NOMO-1 treated with dmso at 0.1 percent for 144 hours (cell line): ENCODE results near the gene BNIP5.

ENCODE experiments used
- DNase-seq: peaks from one replicate; lab custom pipeline; 2025; ENCODE audit not compliant: unreplicated experiment; lab: John Stamatoyannopoulos, UW

The BNIP5 gene

DNA sequence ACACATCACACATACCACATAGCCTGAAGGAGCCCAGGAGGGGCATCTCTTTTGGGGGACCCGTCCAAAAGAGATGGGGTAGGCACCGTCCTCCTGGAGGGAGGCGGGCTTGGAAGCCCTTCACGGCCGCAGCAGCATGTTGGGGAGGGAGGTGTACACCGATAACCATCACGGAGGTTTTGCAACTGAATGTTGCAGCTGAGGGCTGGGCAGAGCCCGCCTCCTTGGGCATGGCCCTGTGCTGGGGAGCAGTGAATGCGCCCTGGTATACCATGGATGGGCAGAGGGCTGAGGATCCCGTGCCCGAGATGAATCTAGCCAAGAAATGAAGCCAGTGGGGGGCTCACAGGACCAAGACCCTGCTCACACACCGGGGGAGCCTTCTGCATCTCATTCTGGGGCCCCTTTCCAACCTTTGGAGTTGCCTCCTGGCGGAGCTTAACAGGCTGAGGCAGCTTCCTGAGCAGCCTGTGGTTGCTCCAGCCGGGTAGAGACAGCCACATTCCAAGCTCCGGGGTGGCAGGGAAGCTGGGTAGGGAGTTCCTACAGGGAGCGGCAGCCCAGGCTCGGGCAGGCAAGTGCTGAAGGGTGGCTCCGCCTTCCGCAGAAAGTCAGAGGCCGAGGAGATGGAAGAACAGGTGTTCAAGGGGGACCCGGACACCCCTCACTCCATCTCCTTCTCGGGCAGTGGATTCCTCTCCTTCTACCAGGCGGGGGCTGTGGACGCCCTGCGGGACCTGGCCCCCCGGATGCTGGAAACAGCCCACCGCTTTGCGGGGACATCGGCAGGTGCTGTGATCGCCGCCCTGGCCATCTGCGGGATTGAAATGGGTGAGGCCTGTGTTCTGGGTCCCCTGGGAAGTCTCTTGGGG, 66.6 kb downstream of the BNIP5 start, which contains the start of gene PNPLA1:
PNPLA1 (plus strand) TSS at position 227 of the 872 bp plus-strand sequence; CDS start at position 627, 400 bp downstream.
- no peak for DNase-seq

DNA sequence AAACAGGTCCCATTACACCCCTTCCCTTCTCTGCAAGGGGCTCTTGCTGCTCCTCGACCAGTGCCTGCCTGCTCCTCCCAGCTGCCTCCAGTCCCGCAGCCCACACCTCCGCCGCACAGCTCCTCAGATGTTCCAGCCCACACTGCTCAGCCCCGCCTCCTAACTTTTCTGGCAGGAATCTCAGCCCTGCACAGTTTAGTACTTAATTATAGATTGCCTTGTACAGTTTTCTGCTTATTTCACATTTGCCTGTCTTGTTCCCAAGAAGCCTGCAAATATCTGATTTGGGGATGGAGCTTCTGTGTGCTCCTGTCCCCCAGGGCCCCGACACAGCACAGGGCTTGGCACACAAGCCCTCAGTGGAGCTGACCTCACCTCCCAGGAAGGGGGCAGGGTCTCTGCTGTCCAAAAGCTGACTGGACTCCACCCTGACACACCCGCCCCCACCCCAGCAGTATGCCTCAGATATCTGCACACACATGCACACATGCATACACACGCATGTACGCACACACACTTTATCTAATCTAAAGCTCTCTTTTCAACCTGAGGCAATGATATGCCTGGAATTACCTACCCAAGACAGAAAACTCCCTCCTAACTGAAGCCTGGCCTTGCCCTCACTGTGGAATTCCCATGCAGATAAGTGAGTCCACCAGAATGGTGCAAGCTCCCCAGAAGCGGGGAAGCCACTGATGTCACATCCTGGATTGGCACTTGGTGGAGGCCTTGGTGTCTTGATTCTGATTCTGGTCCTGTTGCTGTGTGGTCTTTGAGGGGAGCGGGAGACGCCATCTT, 68.0 kb downstream of the BNIP5 start:
- no peak for DNase-seq

DNA sequence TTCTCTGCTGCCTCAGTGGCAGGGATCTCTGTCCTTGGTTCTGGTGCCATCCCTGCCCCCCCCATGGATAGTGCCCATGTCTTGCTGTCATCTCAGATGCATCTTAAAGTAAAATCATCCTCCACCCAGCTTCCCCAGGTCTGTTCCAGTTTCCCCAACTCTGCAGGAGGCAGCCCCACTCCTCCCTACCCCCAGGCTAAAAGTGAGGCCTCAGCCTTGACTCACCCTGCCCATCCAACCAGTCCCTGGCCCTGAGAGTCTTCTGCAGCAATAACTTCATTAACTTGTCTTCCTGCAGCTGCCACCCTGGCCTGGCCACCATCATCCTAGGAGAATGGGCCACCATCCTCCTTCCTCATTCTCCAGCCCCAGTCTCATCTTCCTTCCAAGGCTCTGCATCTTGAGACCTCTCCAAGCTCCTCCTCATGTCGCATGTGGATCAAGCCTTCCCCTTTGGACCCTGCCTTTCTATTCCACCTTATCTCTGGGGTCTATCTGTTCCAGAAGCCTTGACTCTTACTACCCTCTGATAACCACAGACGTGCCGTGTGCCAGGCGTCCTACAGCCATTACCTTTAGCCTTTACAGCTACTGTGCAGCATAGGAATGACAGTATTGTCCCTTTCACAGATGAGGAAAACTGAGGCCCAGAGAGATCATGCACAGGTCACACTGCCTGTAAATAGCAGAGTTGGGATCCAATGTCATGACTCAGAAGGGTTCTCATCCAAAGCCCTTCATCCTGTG, 68.8 kb downstream of the BNIP5 start:
- DNase-seq, result no peak

DNA sequence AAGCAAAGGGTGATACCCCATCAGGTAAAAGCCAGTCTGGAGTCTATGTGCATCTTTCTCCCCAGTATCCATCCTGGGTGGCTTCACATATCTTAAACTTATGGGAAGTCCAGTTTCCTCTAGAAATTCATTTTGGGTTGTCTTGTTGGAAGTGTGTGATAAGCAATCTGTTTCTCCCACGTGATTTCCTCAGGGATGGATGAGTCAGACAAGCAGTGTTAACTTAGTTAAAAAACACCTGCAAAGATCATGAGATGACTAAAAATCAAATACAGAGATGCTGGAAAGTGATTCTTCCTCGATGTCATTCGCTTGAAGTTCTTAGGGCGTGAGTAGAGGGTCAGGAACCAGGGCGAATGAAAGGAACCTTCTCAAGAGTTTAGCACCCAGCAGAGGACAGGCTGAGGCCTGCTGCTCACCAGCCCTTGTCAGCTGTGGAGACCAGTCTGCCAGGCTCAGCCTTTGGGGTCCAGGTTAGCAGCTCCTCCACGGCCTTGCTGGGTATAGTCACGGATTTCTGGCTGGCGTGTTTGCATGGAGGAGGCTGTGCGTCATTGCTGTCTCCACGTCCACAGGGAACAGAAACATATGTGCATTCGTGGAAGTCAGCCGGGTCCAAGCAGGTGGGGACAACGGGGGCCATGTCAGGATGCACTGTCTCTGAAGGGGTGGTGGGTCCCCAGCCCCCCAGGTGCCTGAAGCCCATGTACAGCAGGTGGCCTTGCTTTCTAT, 69.6 kb downstream of the BNIP5 start:
- DNase-seq, result no peak
